Keratinocyte (primary cell): ENCODE measurements around the gene TEX13C. TPM values are rescaled to one million over a fixed set of nuclear protein-coding genes. Genes with fewer than 3 reads are reported as not detected.

Experiments
- DNase-seq: peaks from one replicate; pipeline ENCODE4 v3.0.0-alpha.2; 2011; ENCODE audit warnings: low read depth, missing footprints, low spot score
- FAIRE-seq: peaks from 2 replicates; lab custom pipeline; 2011; peaks lifted over from hg19 to GRCh38; lab: Jason Lieb, UNC
- H2AFZ ChIP-seq: 2 replicates; pipeline ENCODE4 v1.6.0; 2012; ENCODE audit warnings: low read length, control low read depth, inconsistent platforms; ENCODE audit not compliant: control insufficient read depth
- H3K27ac ChIP-seq: 2 replicates; pipeline ENCODE4 v1.5.1; 2011; ENCODE audit warnings: low read length; ENCODE audit not compliant: control insufficient read depth, insufficient read depth
- H3K27me3 ChIP-seq: 3 replicates; pipeline ENCODE4 v1.6.0; 2011; ENCODE audit warnings: low read length; ENCODE audit not compliant: control insufficient read depth, insufficient read depth; ENCODE audit errors: extremely low read depth
- H3K36me3 ChIP-seq, 2 experiments: 2 replicates in 1 of 2; 3 replicates in 1 of 2; pipeline ENCODE4 v1.5.1; 2011; ENCODE audit warnings: low read length in 2 of 2, mild to moderate bottlenecking in 1 of 2; ENCODE audit not compliant: control insufficient read depth in 2 of 2, insufficient read depth in 2 of 2; ENCODE audit errors: extremely low read depth in 1 of 2
- H3K4me1 ChIP-seq: 3 replicates; pipeline ENCODE4 v1.5.1; 2011; ENCODE audit warnings: low read length; ENCODE audit not compliant: control insufficient read depth, insufficient read depth; ENCODE audit errors: extremely low read depth
- H3K4me2 ChIP-seq: 3 replicates; pipeline ENCODE4 v1.6.0; 2011; ENCODE audit warnings: low read depth, low read length; ENCODE audit not compliant: control insufficient read depth, insufficient read depth; ENCODE audit errors: extremely low read depth
- H3K4me3 ChIP-seq, 3 experiments: fragments of 200-600 bp in 1 of 3; sonication (generic) in 1 of 3; 2 replicates in 2 of 3; 3 replicates in 1 of 3; pipeline ENCODE4 v1.5.1; 2011 to 2016; ENCODE audit warnings: low read length in 3 of 3, mild to moderate bottlenecking in 3 of 3, control low read depth in 2 of 3, inconsistent platforms in 1 of 3, low read depth in 1 of 3, mixed read lengths in 1 of 3, mixed run types in 1 of 3, moderate library complexity in 1 of 3; ENCODE audit not compliant: control insufficient read depth in 2 of 3, insufficient read depth in 2 of 3; ENCODE audit errors: extremely low read depth in 1 of 3
- H3K79me2 ChIP-seq: 2 replicates; pipeline ENCODE4 v1.6.0; 2012; ENCODE audit warnings: low read length; ENCODE audit not compliant: control insufficient read depth, insufficient read depth
- H3K9ac ChIP-seq: 3 replicates; pipeline ENCODE4 v1.6.0; 2011; ENCODE audit warnings: low read length; ENCODE audit not compliant: control insufficient read depth, insufficient read depth; ENCODE audit errors: extremely low read depth
- H3K9me1 ChIP-seq: 3 replicates; pipeline ENCODE4 v1.6.0; 2011; ENCODE audit warnings: low read length; ENCODE audit not compliant: control insufficient read depth, insufficient read depth; ENCODE audit errors: extremely low read depth
- H3K9me3 ChIP-seq: 2 replicates; pipeline ENCODE4 v1.5.1; 2012; ENCODE audit warnings: low read depth, low read length; ENCODE audit not compliant: control insufficient read depth
- H4K20me1 ChIP-seq: 3 replicates; pipeline ENCODE4 v1.6.0; 2011; ENCODE audit warnings: low read length; ENCODE audit not compliant: control insufficient read depth, insufficient read depth; ENCODE audit errors: extremely low read depth
- CTCF ChIP-seq, 3 experiments: IDR thresholded peaks in 1 of 3; conservative IDR thresholded peaks in 1 of 3; optimal IDR thresholded peaks in 1 of 3; 2 replicates in 2 of 3; 3 replicates in 1 of 3; pipeline versions ENCODE3 to v1.5.1; 2011; ENCODE audit warnings: low read length in 3 of 3, mild to moderate bottlenecking in 3 of 3, moderate library complexity in 2 of 3, control low read depth in 1 of 3, inconsistent platforms in 1 of 3; ENCODE audit not compliant: insufficient read depth in 2 of 3; ENCODE audit errors: extremely low read depth in 1 of 3
- EZH2 ChIP-seq: IDR thresholded peaks from one replicate; pipeline ENCODE4 v1.6.1; 2012; ENCODE audit warnings: inconsistent platforms, mild to moderate bottlenecking, low read length, moderate library complexity
- dilution Hi-C: fragments of 300-500 bp; cut with MboI; formaldehyde crosslinking; loops from one replicate; pipeline ENCODE4 v1.7.0; 2020; ENCODE audit warnings: low sequenced_read_pairs; ENCODE audit not compliant: extremely low pct_ligation_motif_present
- polyA plus RNA-seq, 5 experiments: library from polyadenylated mRNA; depleted of rRNA in 3 of 5; stranded (reverse) in 3 of 5; stranded (forward) in 1 of 5; unstranded in 1 of 5; fragments of >200 nt; gene quantifications; 1 replicate in 1 of 5; 2 replicates in 3 of 5; 3 replicates in 1 of 5; pipeline versions ENCODE4 v1.2.1 to v1.2.3, GENCODE V29; 2011 to 2012; ENCODE audit warnings: missing spikeins in 2 of 5, low read depth in 1 of 5, low replicate concordance in 1 of 5

TEX13C gene
- polyA plus RNA-seq, 1 donor (not counting 4 experiments of a cell fraction or from before 2014, with no cell fraction given), result not detected

GRCh38 chrX:125293850-125294780 lies 25.6 kb upstream of the TEX13C start:
- no peak overlapping the region for H3K4me2 ChIP-seq
- FAIRE-seq (no peak), DNase-seq (no peak)

GRCh38 chrX:125295337-125295736 lies 24.3 kb upstream of the TEX13C start:
- no peaks in the 10 kb centered on the region for H3K4me1 ChIP-seq
- no peak overlapping the region for H3K4me2 ChIP-seq
- DNase-seq (no peak), FAIRE-seq (no peak)
- no peak overlapping the region for H3K4me3 ChIP-seq
- H2AFZ ChIP-seq, result no peak overlapping the region
- no peaks in the 10 kb centered on the region for H3K9me3 ChIP-seq
- no peaks in the 10 kb centered on the region for H3K9me1 ChIP-seq
- no peaks in the 10 kb centered on the region for H3K27me3 ChIP-seq
- H4K20me1 ChIP-seq, result no peaks in the 10 kb centered on the region
- no peaks in the 10 kb centered on the region for H3K36me3 ChIP-seq
- TF ChIP-seq CTCF (optimal IDR thresholded peaks at IDR 0.05 in 1 of 3, IDR thresholded peaks at IDR 0.05 in 1 of 3, conservative IDR thresholded peaks at IDR 0.05 in 1 of 3; ENCODE audit: extremely low read depth in 1 of 3, insufficient read depth in 2 of 3, low read length in 3 of 3) (no peak), EZH2 (no peak)
- no peak overlapping the region for H3K27ac ChIP-seq
- H3K9ac ChIP-seq, result no peak overlapping the region
- dilution Hi-C loops, result no loop called here
- no peaks in the 10 kb centered on the region for H3K79me2 ChIP-seq

More at GRCh38 chrX:125293850-125294780, 25.6 kb upstream of the TEX13C start:
- Histone ChIP-seq H3K9ac (no peak overlapping the region), H3K4me3 (no peak overlapping the region), H3K79me2 (no peaks in the 10 kb centered on the region), H4K20me1 (no peaks in the 10 kb centered on the region), H3K27ac (no peak overlapping the region), H3K9me3 (no peaks in the 10 kb centered on the region), H3K4me1 (no peaks in the 10 kb centered on the region), H3K36me3 (no peaks in the 10 kb centered on the region), H3K9me1 (no peaks in the 10 kb centered on the region), H2AFZ (no peak overlapping the region), H3K27me3 (no peaks in the 10 kb centered on the region)
- TF ChIP-seq EZH2 (no peak), CTCF (optimal IDR thresholded peaks at IDR 0.05 in 1 of 3, IDR thresholded peaks at IDR 0.05 in 1 of 3, conservative IDR thresholded peaks at IDR 0.05 in 1 of 3; ENCODE audit: extremely low read depth in 1 of 3, insufficient read depth in 2 of 3, low read length in 3 of 3) (no peak)
- dilution Hi-C loops, result no loop called here
